Measurements from ENCODE around the gene STEAP2. TPM values are rescaled to one million over a fixed set of nuclear protein-coding genes. Genes with fewer than 3 reads are reported as not detected.

Gene STEAP2
- total RNA-seq, 2 experiments from 2014 or later, result 0.05 TPM; not detected in 1

DNA sequence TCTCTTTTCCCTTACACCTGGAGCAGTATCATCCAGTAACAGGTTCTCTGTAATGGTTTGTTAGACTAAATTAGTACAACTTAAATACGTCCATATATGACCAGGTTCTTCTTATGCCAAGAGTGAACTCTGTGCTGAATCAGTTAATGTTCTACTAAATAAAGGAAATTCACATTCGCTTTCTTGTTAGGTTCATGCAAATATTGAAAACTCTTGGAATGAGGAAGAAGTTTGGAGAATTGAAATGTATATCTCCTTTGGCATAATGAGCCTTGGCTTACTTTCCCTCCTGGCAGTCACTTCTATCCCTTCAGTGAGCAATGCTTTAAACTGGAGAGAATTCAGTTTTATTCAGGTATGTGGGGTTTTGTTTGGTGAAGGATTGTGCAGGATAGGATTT lies 18.1 kb downstream of the STEAP2 start:
- Mint-ChIP-seq H3K27ac (no peak overlapping the region), H3K4me1 (no peaks in the 10 kb centered on the region), H3K36me3 (ENCODE audit: low read depth) (no peaks in the 10 kb centered on the region), H3K27me3 (peaks cover 5% of the 10 kb centered on the region), H3K4me3 (no peak overlapping the region), H3K9me3 (no peaks in the 10 kb centered on the region)
- DNase-seq, result no peak
- ChIA-PET POLR2A (no interaction called here), CTCF (no interaction called here)

DNA sequence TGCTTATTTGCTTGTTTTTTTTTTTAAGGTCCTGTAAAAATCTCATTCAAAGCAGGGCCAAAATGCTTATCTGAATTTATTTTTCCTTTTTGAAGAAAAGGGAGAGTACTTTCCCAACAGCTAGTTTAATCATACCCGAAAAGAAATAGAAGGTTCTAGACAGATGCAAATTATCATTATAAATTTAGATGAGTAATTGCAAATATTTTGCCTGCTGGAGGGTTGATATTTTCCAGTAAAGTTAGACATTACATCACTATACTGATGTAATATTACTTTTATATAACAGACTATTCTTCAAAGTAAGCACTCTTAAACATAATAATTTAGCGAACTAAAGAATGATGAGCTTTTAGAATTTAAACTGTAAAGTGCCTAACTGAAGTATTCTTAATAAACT lies 19.3 kb downstream of the STEAP2 start:
- Mint-ChIP-seq H3K36me3 (ENCODE audit: low read depth) (no peaks in the 10 kb centered on the region), H3K4me1 (no peaks in the 10 kb centered on the region), H3K9me3 (no peaks in the 10 kb centered on the region), H3K4me3 (no peak overlapping the region), H3K27ac (no peak overlapping the region), H3K27me3 (peaks cover 2% of the 10 kb centered on the region)
- POLR2A ChIA-PET, result no interaction called here
- CTCF ChIA-PET, result no interaction called here
- no peak for DNase-seq

DNA sequence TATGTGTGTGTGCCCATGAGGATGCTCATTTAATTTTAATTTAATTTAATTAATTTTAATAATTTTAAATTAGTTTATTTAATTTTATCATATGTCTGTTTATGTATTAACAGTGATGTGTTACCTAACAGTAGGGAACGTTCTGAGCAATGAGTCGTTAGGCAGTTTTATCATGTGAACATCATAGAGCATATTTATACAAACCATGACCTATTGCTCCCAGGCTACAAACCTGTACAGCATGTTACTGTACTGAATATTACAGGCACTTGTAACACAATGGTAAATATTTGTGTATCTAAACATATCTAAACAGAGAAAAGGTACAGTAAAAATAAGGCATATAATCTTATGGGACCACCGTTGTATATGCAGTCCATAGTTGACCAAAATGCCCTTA lies 19.8 kb downstream of the STEAP2 start:
- H3K4me1 Mint-ChIP-seq, result no peaks in the 10 kb centered on the region
- H3K27me3 Mint-ChIP-seq, result peaks cover 2% of the 10 kb centered on the region
- DNase-seq, result no peak
- no peak overlapping the region for H3K27ac Mint-ChIP-seq
- H3K4me3 Mint-ChIP-seq, result no peak overlapping the region
- no peaks in the 10 kb centered on the region for H3K9me3 Mint-ChIP-seq
- ChIA-PET CTCF (no interaction called here), POLR2A (no interaction called here)
- H3K36me3 Mint-ChIP-seq (ENCODE audit: low read depth), result no peaks in the 10 kb centered on the region

- no peaks in the 10 kb centered on the region for H3K36me3 Mint-ChIP-seq (ENCODE audit: low read depth)
- CTCF ChIA-PET, result no interaction called here
Measured at GRCh38 chr7:90232430-90232829, 20.9 kb downstream of the STEAP2 start.

DNA sequence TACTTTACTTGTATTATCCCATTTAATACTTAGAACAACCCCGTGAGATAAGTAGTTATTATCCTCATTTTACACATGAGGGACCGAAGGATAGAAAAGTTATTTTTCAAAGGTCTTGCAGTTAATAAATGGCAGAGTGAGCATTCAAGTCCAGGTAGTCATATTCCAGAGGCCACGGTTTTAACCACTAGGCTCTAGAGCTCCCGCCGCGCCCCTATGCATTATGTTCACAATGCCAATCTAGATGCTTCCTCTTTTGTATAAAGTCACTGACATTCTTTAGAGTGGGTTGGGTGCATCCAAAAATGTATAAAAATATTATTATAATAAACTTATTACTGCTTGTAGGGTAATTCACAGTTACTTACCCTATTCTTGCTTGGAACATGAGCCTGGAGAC lies 22.0 kb downstream of the STEAP2 start:
- Mint-ChIP-seq H3K4me3 (no peak overlapping the region), H3K27me3 (peaks cover 8% of the 10 kb centered on the region), H3K27ac (no peak overlapping the region), H3K4me1 (no peaks in the 10 kb centered on the region), H3K36me3 (ENCODE audit: low read depth) (no peaks in the 10 kb centered on the region), H3K9me3 (no peaks in the 10 kb centered on the region)
- no peak for DNase-seq
- ChIA-PET CTCF (no interaction called here), POLR2A (no interaction called here)

More at GRCh38 chr7:90232430-90232829, 20.9 kb downstream of the STEAP2 start:
- Mint-ChIP-seq H3K27ac (no peak overlapping the region), H3K4me1 (no peaks in the 10 kb centered on the region), H3K9me3 (no peaks in the 10 kb centered on the region), H3K4me3 (no peak overlapping the region), H3K27me3 (peaks cover 8% of the 10 kb centered on the region)
- no peak for DNase-seq
- POLR2A ChIA-PET, result no interaction called here

GRCh38 chr7:90236721-90237289 lies 25.3 kb downstream of the STEAP2 start:
- Mint-ChIP-seq H3K27me3 (peaks cover 6% of the 10 kb centered on the region), H3K9me3 (no peaks in the 10 kb centered on the region), H3K4me3 (no peak overlapping the region), H3K27ac (no peak overlapping the region), H3K4me1 (peaks cover 5% of the 10 kb centered on the region), H3K36me3 (ENCODE audit: low read depth) (no peaks in the 10 kb centered on the region)
- CTCF ChIA-PET, result no interaction called here
- no peak for DNase-seq
- POLR2A ChIA-PET, result no interaction called here

GRCh38 chr7:90238022-90238421 lies 26.5 kb downstream of the STEAP2 start:
- ChIA-PET CTCF (no interaction called here), POLR2A (no interaction called here)
- H3K4me1 Mint-ChIP-seq, result peaks cover 5% of the 10 kb centered on the region
- H3K27ac Mint-ChIP-seq, result no peak overlapping the region
- DNase-seq, result no peak
- no peak overlapping the region for H3K4me3 Mint-ChIP-seq
- H3K27me3 Mint-ChIP-seq, result peaks cover 11% of the 10 kb centered on the region
- no peaks in the 10 kb centered on the region for H3K9me3 Mint-ChIP-seq
- no peaks in the 10 kb centered on the region for H3K36me3 Mint-ChIP-seq (ENCODE audit: low read depth)

GRCh38 chr7:90238583-90238982 lies 27.0 kb downstream of the STEAP2 start:
- no peak overlapping the region for H3K4me3 Mint-ChIP-seq
- ChIA-PET POLR2A (no interaction called here), CTCF (no interaction called here)
- no peaks in the 10 kb centered on the region for H3K36me3 Mint-ChIP-seq (ENCODE audit: low read depth)
- H3K27me3 Mint-ChIP-seq, result peaks cover 14% of the 10 kb centered on the region
- H3K9me3 Mint-ChIP-seq, result no peaks in the 10 kb centered on the region
- DNase-seq, result no peak
- no peak overlapping the region for H3K27ac Mint-ChIP-seq
- peaks cover 5% of the 10 kb centered on the region for H3K4me1 Mint-ChIP-seq

DNA sequence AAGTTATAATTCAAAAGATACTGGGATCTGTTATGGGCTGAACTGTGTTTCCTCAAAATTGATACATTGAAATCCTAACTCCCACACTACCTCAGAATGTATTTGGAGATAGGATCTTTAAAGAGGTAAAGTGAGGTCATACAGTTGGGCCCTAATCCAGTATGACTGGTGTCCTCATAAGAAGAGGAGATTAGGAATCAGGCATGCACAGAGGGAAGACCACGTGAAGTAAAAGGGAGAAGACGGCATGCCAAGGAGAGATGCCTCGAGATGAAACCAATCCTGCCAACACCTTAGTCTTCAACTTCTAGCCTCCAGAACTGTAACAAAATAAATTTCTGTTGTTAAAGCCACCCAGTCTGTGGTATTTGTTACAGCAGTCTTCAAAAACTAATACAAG lies 27.5 kb downstream of the STEAP2 start:
- H3K36me3 Mint-ChIP-seq (ENCODE audit: low read depth), result no peaks in the 10 kb centered on the region
- peaks cover 18% of the 10 kb centered on the region for H3K27me3 Mint-ChIP-seq
- no peak overlapping the region for H3K4me3 Mint-ChIP-seq
- H3K9me3 Mint-ChIP-seq, result no peaks in the 10 kb centered on the region
- peaks cover 6% of the 10 kb centered on the region for H3K4me1 Mint-ChIP-seq
- no peak overlapping the region for H3K27ac Mint-ChIP-seq
- no peak for DNase-seq
- ChIA-PET CTCF (interaction anchor here (0.6 kb wide), 1 partner anchor 107 kb away, joined by 5 read pairs; the partner anchor contains the start of gene GTPBP10), POLR2A (no interaction called here)

- peak overlapping the region; percentile 26 for H3K4me3 Mint-ChIP-seq
- POLR2A ChIA-PET, result no interaction called here
- no peaks in the 10 kb centered on the region for H3K9me3 Mint-ChIP-seq
- H3K27ac Mint-ChIP-seq, result no peak overlapping the region
- no peak for DNase-seq
- no peaks in the 10 kb centered on the region for H3K36me3 Mint-ChIP-seq (ENCODE audit: low read depth)
- CTCF ChIA-PET, result interaction anchor here (0.6 kb wide), 1 partner anchor 106 kb away, joined by 5 read pairs; the partner anchor contains the start of gene GTPBP10
- peaks cover 12% of the 10 kb centered on the region for H3K4me1 Mint-ChIP-seq
- H3K27me3 Mint-ChIP-seq, result peaks cover 21% of the 10 kb centered on the region
Measured at GRCh38 chr7:90239625-90240228, 28.2 kb downstream of the STEAP2 start.

DNA sequence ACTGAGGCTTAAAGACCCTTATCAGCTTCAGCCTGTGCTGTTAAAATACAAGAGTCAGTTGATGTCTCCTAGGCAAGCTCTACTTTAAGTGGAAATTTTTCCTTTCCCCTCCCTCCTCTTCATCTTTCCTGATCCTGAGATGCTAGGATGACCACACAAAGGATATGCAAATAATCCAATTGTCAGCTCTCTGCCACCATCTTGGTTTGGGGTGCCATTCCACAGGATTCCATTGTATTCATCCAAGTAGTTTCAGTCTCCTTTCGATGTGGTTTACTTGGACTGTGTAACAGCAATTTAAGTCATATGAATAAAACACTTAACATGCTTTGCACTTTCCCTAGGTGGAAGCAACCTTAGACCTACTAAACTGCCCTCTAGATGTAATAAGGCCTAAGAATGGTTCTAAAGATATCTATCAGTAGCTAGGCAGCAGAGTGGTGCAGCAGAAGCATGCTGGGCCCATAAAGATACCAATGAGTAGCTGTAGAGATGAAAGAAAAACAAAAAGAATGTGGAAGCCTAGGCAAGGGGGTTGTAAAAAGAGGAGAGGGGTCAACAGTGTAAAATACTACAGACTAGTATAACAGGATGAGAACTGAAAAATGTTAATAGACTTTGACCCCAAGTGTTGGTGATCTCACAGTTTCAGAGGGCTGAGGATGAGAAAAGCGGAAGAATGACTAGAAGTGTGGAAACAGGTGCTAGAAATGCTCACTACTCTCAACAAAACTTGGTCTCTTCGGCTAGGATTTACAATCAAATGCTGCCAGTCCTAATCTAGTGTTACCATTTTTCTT lies 31.0 kb downstream of the STEAP2 start:
- Mint-ChIP-seq H3K4me1 (peaks cover 26% of the 10 kb centered on the region), H3K36me3 (ENCODE audit: low read depth) (no peaks in the 10 kb centered on the region), H3K27me3 (peaks cover 30% of the 10 kb centered on the region), H3K9me3 (no peaks in the 10 kb centered on the region), H3K27ac (no peak overlapping the region), H3K4me3 (no peak overlapping the region)
- DNase-seq, result no peak
- CTCF ChIA-PET, result no interaction called here
- POLR2A ChIA-PET, result interaction anchor here (0.9 kb wide), 1 partner anchor 31 kb away, joined by 3 read pairs; the partner anchor contains the start of gene STEAP2

- no peak overlapping the region for H3K27ac Mint-ChIP-seq
- H3K4me3 Mint-ChIP-seq, result peak overlapping the region; percentile 38
- ChIA-PET POLR2A (no interaction called here), CTCF (interaction anchor here (0.7 kb wide), 1 partner anchor 102 kb away, joined by 3 read pairs; no protein-coding TSS in a partner anchor)
- peaks cover 30% of the 10 kb centered on the region for H3K27me3 Mint-ChIP-seq
- H3K4me1 Mint-ChIP-seq, result peaks cover 26% of the 10 kb centered on the region
- no peaks in the 10 kb centered on the region for H3K9me3 Mint-ChIP-seq
- H3K36me3 Mint-ChIP-seq (ENCODE audit: low read depth), result no peaks in the 10 kb centered on the region
- DNase-seq, result no peak
Measured at GRCh38 chr7:90243556-90243955, 32.0 kb downstream of the STEAP2 start.

- Mint-ChIP-seq H3K36me3 (ENCODE audit: low read depth) (no peaks in the 10 kb centered on the region), H3K9me3 (no peaks in the 10 kb centered on the region), H3K4me3 (peak overlapping the region; percentile 79), H3K4me1 (peaks cover 24% of the 10 kb centered on the region), H3K27me3 (peaks cover 34% of the 10 kb centered on the region), H3K27ac (no peak overlapping the region)
- DNase-seq, result no peak
- ChIA-PET CTCF (no interaction called here), POLR2A (no interaction called here)
Measured at GRCh38 chr7:90244565-90244908, 33.0 kb downstream of the STEAP2 start.
